HG02870 (cell line): Measurements from ENCODE around the gene VWA3A.
"Not testable (repeated sequence)": the region's sequence is repeated elsewhere in the genome, so short reads cannot be mapped to it uniquely, and the experiment has no call there.

ENCODE experiments used
- ATAC-seq: cut with Tn5 transposase; IDR thresholded peaks from one replicate; pipeline ENCODE4 v1.9.1; 2021; ENCODE audit warnings: mild to moderate bottlenecking, moderate library complexity; ENCODE audit not compliant: unreplicated experiment

VWA3A gene

DNA sequence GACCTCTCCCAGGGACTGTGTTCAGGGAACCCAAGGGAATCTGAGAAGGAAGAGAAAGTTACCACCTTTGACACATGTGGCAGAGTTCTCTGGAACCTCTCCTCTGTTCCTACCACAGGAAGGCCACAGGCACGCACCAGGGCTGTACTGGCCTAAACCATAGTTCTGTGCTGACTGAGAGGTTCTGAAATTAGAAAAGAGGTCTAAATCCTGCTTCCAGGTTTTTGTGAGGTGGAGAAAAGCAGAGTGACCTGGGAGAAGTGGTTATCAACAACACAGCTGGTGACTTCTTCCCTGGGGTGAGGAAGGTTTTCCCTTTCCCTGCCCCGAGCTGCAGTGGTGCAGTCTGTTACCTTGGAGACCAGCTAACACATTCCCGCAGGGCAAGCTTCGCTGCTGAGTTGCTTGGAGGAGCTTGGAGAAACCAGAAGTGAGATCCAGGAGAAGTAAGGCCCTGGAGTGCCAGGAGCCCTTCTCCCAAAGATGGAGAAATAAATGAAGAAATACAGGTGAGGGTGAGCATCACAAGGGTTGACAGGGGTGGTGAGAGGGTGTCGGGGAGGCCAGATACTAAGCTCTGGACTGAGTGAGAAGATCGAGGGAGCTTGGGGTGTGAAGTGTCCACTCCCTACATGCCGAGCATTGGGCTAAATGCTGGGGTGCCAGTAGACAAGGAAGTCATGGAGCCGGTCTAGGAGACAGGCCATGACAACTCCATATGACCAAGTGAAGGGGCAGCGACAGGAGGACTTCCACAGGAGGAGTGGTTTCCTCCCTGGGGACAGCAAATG, at the start of gene VWA3A:
Gene VWA3A, plus strand, starts transcription at position 399 of the 791 bp plus-strand sequence. Its CDS starts 97 bp downstream, at position 496.
- ATAC-seq, result no peak

DNA sequence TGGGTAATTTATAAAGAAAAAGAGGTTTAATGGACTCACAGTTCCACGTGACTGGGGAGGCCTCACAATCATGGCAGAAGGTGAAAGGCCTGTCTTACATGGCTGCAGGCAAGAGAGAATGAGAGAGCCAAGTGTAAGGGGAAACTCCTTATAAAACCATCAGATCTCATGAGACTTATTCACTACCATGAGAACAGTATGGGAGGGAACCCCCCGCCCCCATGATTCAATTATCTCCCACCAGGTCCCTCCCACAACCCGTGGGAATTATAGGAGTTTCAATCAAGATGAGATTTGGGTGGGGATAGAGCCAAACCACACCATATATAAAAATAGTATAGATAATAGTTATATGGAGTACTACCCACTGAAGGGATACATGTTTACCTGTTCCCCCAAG, 48.5 kb upstream of the VWA3A start:
- not testable (repeated sequence) for ATAC-seq

- not testable (repeated sequence) for ATAC-seq
Measured at GRCh38 chr16:22045888-22046287, 46.5 kb upstream of the VWA3A start.

- ATAC-seq, result no peak
Measured at GRCh38 chr16:22050963-22051362, 41.4 kb upstream of the VWA3A start.

GRCh38 chr16:22052980-22053379, 39.4 kb upstream of the VWA3A start:
- ATAC-seq, result no peak

- no peak for ATAC-seq
Measured at GRCh38 chr16:22053921-22054341, 38.4 kb upstream of the VWA3A start.

DNA sequence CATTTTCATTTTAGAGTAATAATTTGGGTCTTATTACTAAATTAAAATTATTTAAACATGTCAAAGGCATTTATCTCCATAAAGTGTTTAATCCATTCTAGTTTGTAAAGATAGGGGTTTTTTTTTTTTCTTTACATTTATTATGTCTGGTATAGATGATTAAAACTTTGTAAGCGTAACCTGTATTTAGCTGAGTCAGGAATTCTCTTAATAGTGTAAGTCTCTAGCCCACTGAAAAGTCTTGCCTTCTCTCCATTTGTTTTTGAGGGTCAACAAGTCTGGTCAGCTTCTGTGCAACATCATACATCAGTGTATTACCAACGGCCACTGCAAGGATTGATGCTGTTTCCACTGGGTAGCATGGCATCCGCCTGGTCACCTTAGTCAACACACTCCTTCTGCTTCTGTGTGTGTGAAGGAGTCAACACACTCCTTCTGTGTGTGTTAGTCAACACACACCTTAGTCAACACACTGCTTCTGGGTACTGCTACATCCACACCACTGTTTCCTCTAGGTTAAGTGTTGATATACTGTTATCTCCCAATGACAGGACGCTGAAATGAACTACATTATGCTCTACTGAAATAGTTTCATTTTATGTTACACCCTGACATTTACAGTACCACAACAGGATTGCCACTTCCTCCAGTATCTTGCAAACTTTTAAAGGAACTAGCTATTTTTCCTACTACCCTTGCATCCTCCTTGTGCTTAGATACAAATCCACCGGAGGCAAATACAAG, 37.3 kb upstream of the VWA3A start:
- ATAC-seq, result no peak

GRCh38 chr16:22055881-22056280, 36.5 kb upstream of the VWA3A start:
- ATAC-seq, result no peak

- no peak for ATAC-seq
Measured at GRCh38 chr16:22063888-22064467, 28.4 kb upstream of the VWA3A start.

- ATAC-seq, result no peak
Measured at GRCh38 chr16:22065252-22065651, 27.1 kb upstream of the VWA3A start.

DNA sequence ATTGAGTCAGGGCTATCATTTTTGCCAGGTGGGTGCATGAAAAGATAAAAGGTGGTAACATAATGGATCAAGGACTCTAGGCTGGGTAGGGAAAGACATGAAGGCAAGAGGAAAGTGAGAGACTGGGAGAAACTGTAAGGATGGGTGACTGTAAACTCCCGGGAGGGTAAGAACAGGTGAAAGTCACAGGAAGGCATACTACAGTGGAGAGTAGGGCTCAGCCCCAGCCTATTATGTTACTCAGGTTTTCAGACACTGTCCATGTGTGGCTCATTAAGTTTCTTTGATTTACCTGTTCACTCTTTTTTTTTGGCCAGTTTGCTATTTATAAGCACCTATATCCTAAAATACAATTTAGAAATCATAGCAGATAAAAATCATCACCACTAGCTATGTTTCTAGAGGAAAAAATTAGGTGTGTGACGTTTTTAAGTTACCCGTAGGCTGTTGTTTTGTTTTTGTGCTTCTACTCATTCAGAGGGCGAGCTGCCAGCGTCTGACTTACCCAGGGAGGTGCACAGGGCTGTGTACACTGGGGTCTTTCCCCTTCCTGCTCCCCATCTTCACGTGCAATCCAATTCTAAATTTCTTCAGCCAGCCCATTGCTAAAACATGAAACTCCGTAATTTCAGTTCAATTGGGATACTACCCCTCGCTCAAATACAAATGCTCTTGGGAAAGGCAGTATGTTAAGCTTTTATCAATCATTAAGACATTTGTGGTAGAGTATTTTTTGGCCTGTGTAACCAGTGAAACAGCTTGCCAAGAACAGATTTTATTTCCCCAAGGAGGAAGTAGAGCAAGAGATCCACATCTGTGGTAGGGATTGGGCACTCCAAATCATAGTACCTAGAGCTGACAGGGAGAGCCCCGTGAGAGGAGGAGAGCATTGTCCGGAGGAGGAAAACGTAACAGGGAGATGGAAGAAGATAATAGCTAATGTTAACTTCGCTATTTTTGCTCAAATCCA, 21.7 kb upstream of the VWA3A start:
- ATAC-seq, result no peak

DNA sequence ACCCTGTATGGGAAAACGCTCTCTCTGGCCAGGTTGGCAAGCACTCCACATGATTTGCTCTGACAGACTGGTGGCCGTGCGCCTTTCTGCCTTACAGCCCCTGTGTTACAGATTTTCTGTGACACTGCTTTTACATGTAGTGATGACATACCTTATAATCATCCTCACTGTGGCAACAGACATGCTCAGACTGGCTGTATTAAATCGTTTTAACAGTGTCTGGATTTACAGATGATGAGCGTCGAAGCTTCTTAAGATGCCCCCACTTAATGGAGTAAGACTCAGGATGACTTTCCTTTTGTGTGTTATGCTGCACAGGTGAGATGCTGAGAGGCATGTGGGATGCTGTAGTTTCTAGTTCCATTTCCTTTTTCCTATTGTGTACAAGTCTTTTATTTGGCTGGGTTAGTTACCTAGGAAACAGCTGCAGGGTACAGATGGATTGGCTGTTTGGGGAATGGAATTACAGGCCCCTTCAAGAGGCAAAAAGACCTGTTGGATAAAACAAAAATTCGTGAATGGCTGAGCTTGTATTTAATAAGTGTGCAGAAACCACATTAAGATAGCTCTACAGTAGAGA, 20.9 kb upstream of the VWA3A start:
- no peak for ATAC-seq

- no peak for ATAC-seq
Measured at GRCh38 chr16:22073350-22073749, 19.0 kb upstream of the VWA3A start.

DNA sequence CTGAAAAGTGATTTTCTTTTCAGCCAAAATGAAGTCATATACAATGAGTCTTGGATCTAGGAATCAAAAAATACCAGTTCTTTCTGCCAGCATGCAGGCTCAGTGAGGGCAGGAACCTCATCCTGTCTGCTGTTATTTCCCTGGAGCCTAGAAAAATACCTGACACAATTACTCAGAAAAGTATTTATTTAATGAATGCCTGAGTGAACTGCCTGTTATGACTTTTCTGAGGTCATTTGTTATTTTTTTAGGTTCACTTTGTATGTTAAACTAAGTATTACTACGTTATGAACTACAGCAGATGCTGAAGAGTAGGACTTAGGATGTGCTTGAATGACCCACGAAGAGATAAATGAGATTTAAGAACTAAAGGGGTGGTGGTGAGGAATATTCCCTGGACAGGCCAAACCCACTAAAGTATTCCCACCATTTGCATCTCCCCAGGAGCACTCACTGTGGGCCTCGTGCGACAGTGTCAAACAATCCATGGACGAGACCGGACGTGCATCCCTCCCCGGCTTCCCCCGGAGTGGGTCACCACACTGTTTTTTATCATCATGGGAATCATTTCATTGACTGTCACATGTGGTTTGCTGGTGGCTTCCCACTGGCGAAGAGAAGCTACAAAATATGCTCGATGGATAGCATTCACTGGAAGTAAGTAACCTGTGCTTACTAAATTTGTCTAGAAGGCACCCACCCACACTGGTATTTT, 17.1 kb upstream of the VWA3A start:
- no peak for ATAC-seq

- ATAC-seq, result no peak
Measured at GRCh38 chr16:22075776-22076175, 16.6 kb upstream of the VWA3A start.

- ATAC-seq, result no peak
Measured at GRCh38 chr16:22077700-22078313, 14.5 kb upstream of the VWA3A start.

DNA sequence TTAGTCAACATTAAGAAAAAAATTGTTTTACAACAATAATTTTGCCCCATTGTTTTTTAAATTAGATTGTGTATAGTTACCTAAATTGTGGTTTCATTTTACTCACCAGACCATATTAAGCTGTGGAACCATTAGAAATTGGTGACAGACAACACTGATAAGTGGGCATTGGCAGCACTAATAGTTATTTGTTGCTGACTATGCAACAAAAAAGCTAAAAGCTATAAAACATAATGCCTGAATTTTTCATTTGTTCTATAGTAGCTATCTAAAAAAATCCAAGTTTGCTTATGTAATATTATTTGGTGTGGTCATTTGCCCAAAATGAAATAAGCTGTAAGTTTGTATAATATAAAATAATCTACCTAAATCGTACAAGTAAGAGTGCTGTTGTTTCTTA, 13.7 kb upstream of the VWA3A start:
- no peak for ATAC-seq

GRCh38 chr16:22081050-22081449, 11.3 kb upstream of the VWA3A start:
- ATAC-seq, result no peak

- ATAC-seq, result no peak
Measured at GRCh38 chr16:22086440-22086839, 5.9 kb upstream of the VWA3A start.
